GM21526 (cell line): Measurements from ENCODE around the gene ZC2HC1C.
"Not testable (repeated sequence)": the region's sequence is repeated elsewhere in the genome, so short reads cannot be mapped to it uniquely, and the experiment has no call there.

ENCODE experiments used
- ATAC-seq: cut with Tn5 transposase; IDR thresholded peaks from one replicate; pipeline ENCODE4 v1.9.1; 2021; ENCODE audit warnings: moderate library complexity; ENCODE audit not compliant: unreplicated experiment, low FRiP score

ZC2HC1C gene

DNA sequence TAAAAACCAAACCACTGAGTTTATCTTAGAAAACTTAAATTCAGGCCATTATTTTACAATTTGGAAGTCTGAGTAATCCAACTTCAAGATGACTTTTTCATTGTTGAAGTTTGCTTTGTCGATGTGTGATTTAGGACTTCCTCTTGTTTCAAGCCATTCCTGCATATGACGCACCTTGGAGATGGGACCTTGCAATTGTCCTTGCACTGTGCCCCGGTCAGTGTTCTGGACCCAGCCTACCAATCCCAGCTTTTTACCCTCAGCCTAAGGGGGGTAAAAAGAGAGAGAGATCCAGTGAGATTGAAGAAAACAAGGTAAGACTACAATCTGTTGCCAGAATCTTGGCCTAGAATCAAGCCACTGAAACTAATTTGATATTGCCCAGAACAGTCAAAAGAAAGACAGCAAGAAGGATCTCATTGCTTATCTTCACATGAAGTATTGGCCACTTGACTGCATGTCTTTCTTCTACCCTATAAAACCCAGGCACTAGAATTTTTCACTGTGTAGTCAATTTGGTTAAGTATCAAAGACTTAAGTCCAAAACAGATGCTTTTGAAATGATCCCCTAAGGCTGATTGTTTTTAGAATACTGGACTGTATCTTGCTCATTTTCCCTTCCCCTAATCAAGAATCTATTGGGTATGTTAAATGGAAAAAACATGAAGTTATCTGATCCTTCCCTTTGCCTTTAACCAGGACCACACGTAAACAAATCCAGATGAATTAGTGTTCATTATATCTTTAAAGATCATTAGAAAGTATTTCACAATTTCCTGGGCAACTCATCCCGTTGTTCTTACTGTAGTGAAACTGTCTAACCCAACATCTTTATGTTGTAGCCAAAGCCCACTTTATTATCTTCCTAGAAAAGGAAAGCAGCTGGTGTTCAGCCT, 15.8 kb upstream of the ZC2HC1C start:
- no peak for ATAC-seq

DNA sequence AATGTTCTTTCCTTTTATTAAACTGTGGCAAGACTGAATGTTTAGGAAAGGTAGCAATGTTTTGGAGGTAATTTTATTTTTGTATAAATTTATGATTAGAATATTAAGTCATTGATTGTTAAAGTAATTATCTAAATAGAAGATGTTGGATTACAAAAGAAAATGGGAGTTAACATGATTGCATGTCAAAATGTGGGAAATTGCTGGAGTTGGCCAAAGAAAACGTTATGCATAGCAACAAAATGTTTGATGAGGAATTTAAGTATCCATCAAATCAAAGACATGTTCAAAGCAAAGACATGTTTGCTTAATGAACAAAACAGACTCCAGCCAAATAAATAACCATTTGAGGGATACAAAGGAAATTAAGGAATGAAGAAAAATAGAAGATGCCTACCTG, 15.0 kb upstream of the ZC2HC1C start:
- ATAC-seq: no peak

DNA sequence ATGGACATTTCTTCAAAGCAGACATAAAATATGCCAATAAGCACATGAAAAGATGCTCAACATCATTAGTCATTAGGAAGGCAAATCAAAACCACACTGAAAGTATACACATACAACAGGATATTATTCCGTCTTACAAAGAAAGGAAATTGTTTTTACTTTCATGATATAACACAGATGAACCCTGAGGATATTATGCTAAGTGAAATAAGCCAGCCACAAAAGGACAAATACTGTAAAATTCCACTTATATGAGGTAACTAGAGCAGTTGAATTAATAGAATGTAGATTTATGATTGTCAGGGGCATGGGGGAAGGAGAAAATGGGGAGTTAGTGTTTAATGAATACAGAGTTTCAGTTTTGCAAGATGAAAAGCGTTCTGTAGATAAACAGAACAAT, 9.8 kb upstream of the ZC2HC1C start:
- ATAC-seq: no peak

DNA sequence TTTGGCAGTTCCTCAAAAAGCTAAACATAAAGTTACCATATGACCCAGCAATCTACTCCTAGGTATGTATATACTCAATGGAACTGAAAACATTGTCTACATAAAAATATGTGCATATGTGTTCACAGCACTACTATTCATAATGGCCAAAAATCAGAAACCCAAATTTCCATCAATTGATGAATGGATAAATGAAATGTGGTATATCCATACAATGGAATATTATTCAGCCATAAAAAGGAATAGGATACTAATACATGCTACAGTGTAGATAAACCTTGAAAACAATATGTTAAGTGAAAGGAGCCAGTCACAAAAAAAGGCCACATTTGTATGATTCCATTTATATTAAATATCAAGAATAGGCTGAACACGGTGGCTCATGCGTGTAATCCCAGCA, 9.0 kb upstream of the ZC2HC1C start:
- no peak for ATAC-seq

DNA sequence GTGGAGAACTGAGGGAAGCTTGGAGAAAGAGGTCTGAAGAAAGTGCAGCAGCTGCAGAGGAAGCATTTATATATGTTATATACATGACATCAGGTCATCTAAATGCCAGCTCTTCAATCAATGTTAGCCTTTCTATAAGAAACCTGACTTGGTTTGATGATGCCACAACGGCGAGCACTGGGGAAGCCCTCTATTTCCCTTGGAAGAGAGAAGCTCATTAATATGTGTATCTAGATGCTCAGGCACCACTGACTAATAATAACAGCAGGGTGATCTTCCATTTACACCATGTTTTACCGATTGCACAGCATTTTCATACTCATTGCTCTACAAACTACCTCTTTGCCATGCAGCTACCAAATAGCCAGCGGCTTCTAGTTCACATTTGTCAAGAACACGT, 6.4 kb upstream of the ZC2HC1C start:
- ATAC-seq: no peak

DNA sequence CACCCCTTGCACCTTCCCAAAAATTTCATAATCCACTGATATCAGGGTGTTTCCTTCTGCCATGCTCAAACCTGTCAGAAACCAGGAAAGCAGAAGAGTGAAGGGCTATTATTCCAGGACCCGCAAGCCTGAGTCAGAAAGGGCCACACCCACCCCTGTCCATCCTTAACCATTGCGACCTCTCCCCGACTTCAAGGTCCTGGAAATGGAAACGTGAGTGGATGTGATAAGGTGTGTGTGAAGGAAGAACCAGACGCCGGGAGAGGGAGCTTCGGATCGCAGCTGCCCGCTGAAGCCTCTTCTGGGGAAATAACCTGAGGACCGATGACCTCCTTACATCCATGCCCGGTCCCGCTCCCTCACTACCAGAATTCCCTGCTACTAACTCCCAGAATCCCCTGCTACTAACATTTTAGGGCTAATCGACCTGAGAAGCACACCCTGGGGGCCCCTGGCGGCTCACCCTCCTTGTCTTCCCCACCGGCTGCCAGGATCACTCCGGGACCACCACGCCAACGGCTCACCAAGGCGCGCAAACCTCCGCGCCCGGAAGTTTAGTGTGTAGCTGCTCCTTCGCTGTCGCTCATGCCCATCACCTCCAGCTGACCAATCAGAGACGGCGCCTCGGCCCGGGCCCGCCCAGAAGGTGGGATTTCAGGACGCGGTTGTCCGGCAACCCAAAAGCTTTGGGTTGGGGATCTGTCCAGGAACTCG, 5.8 kb upstream of the ZC2HC1C start, which contains the start of gene ACYP1:
ACYP1 (minus strand) TSS at position 534 of the 714 bp plus-strand sequence; CDS start at position 63, 471 bp downstream.
- ATAC-seq: peak; percentile 89

DNA sequence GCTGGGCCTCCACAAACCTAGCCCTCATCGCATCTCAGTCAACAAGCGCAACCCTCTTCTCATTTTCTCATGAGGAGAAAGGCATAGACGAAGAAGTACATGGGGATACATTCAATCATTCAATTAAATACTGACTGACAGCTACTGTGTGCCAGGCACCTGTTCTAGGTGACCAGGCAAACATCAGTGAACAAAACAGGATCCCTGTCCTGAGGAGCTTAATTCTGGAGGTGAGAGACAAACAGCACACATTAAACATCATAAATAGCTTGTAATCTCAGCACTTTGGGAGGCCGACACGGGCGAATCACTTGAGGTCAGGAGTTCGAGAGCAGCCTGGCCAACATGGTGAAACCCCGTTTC, 5.3 kb upstream of the ZC2HC1C start:
- ATAC-seq: no peak

DNA sequence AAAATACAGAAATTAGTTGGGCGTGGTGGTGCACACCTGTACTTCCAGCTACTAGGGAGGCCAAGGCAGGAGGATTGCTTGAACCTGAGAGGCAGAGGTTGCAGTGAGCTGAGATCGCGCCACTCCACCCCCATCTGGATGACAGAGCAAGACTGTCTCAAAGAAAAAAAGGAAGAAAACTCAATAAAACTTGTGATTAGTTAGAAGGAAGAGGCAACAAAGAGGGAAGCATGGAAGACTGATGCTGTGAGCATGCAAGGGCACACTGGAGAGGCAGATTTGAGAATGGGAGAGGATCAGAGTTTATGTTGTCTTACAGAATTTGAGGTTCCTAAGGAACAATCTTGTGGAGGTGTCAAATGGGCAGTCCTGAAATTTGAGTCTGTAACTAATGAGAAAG, 2.8 kb upstream of the ZC2HC1C start:
- ATAC-seq: no peak

DNA sequence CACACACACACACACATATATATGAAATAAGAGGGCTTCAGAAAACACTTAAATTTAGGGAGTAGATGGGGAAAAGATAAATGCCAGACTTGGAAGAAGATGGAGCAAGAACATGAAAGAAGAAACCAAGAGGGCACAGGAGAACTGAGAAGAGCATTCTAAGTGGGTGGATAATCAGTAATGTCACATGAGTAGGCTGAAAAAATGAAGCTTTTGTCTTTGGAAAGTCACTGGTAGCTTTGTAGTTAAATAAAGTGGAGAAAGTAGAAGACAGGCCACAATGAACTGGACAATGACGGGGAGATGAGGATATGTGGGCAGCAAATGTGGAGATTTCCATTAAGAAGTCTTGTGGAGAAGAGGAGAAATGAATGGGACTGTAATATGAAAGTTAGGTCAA, 2.2 kb upstream of the ZC2HC1C start:
- no peak for ATAC-seq

DNA sequence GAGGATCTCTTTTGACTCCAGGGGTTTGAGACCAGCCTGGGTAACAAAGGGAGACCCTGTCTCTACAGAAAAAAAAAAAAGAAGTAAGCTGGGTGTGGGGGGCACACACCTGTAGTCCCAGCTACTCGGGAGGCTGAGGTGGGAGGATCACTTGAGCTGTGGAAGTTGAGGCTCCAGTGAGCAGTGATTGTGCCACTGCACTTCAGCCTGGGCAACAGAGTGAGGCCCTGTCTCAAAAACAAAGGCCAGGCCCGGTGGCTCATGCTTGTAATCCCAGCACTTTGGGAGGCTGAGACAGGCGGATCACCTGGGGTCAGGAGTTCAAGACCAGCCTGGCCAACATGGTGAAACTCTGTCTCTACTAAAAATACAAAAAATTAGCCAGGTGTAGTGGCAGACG, 1.7 kb upstream of the ZC2HC1C start:
- ATAC-seq: not testable (repeated sequence)

DNA sequence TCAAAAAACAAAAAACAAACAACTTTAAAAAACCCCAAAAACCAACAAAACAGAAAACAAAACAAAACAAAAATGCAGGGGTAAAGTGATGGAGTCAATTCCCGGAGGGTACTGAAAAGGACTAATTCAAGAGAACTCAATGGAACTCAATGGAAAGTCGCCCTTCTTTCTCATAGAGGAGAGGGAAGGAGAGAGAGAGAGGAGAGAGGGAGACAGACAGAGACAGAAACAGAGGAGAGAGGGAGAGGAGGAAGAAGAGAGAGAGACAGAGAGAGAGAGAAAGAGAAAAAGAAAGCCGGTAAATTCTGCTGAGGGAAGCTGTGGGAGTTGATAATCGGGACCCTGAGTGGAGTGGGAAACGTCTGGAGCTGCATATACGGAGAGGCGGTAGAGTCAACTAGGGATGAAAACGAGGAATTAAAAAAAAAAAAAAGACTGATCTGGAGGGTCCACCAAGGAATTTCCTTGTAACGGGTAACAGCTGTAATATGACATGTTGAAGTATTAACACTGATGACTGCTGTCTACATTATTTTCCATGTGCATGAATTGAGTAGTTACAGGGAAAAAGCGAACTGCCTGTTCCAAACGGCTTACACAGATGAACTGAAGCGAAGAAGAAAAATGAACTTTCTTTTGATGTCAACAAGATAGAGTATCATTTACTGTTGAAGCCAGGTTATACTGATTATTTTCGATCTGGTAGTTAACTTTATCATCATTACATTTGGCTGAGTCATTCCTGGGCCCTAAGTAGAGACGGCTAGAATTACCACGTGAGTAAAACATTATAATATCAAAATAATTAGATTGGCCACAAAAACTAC, 934 bp upstream of the ZC2HC1C start:
- ATAC-seq: no peak

DNA sequence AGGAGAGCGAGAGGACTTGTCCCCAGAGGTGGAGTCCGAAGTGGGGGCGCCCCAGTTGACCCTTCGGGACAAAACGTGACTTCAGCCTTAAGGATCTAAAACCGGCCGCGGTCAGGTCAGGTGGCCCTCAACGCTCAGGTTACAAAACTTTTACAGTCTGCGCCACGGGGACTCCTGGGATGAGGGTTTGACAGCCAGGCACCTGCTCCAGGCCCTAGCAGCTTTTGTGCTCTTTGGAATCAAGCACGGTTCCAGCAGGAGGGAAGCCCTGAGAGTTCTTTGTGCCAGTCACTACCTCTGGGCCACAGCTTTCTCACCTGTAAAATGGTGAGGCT, 337 bp downstream of the ZC2HC1C start:
- ATAC-seq: no peak

DNA sequence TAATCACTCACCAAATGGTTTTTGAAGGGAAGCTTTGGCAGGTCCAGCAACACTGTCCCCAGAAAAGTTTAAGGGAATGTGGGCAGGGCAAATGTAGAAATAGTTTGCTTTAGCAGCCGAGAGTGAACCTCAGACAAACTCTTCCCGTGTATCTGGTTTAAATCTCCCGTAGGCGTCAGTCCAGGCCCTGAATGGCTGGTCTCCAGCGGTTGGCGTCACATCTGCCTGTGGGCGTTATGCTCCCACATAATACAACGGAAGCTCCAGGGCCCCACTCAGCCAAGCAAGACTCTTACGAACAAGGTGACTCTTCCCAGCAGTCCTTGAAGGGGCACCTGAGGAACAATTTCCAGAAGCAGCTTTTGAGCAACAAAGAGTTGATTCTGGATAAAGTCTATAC, 942 bp downstream of the ZC2HC1C start:
- ATAC-seq: no peak

DNA sequence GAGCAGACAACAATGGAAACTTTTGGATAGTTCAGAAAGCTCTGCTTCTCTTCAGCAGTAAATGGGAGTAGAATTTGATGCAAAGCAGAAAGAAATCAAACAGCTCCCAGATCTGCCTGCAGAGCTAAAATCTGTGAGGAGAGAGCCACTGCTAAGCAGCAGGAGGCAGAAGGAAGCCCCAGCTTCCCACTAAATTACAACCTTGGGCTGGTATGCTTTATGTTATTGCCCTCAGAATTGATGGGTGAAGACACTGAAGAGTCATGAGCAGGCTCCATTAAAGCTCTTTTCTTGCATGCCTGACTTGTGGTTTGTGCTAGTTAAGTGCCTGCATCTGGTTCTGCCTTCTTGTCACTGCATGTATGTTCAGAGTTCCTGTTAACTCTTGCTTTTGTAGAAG, 8.4 kb downstream of the ZC2HC1C start:
- no peak for ATAC-seq

DNA sequence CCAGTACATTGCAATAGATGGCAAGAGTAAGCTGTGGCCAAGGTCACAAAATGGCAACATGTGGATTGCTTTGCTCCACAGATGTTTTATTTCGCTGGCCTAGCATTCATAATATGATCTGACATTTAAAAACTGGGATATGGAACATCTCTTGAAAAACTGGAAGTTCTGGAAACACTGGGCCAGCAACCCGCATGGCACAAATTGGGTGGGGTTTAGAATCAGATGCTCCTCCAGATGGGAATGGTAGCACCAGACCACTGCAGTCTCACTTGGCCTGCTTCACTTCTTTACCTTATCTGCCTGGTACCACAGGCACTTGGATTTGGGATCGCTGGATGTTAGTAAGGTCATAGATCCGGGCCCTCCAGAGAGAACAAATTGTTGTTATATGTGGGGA, 10.1 kb downstream of the ZC2HC1C start:
- ATAC-seq: no peak

DNA sequence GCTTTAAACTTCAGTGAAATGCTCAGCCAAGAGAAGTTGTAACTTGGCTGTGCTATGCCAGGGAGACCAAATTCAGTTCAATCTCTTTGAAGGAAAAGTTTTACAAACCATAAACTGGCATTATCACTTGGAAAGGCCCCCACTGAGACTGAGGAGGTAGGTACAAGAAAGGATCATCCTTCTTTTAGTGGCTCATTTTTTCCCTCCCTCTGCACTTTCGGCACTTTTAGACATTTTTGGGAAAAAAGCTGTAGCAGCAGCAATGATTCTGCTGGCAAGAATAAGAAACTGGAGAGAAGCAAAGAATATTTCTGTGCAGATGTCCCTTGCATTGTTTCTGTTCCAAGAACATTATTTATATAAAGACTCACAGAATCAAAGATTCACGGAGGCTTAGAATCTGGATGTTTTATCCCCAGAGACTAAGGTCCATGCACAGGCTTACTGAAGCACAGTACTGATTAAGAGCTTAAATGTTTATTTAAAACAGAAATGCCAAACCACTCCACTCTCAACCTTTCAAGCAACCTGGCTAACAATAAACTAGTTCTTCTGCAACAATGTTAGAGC, 12.3 kb downstream of the ZC2HC1C start:
- no peak for ATAC-seq

DNA sequence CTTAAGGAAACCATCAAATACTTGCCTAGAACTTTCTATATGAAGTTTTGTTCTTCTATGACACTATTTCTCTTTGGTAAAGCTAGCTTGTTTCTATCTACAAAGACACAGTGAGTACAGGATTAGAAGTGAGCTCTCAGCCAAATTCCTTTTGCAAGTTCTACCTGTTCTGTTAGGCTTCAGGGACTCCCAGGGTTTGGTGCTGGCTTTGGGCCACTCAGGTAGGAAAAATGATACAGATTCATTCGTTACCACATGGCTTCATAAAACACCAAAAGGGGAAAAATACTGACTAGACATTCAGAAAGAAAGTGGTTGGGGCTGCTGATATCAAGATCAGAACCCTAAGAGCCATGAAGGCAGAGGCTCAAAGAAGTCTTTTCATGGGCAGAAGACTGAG, 13.8 kb downstream of the ZC2HC1C start:
- no peak for ATAC-seq

DNA sequence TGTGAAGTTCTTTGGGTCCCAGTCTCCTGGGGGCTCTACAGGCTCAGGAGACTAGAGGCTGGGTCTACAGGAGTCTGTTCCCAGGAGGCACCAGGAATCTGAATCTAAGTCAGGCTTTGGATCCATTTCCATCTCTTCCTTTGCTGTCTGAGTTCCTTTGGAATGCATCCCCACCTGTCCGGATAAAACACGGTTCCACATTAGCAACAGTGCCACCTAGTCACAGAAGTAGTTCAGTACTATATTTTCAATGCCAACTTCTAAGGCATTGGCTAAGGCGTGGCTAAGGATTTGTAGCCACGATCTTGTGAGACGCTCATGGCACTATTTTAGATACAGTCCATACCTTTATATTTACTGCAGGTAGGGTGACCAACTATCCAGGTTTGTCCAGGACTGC, 15.1 kb downstream of the ZC2HC1C start:
- ATAC-seq: no peak

DNA sequence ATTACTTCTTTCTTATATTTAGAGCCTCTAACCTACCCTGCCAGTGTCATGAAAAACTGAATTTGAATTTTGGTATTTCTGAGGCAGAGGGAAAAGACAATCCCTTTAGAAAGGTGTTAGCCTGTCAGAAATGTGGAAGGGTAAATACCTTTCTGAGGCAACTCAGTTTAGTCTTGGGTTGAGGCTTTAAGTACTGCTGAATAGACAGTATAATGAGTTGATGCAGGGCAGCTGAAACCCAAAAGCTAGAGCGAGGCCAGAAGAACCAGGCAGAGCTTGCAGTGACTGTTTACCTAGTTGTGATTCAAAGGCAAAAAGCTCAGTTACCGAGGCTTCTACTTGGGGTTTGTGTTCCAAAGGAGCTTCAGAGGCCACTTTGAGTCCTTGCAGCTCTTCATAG, 18.7 kb downstream of the ZC2HC1C start:
- no peak for ATAC-seq

DNA sequence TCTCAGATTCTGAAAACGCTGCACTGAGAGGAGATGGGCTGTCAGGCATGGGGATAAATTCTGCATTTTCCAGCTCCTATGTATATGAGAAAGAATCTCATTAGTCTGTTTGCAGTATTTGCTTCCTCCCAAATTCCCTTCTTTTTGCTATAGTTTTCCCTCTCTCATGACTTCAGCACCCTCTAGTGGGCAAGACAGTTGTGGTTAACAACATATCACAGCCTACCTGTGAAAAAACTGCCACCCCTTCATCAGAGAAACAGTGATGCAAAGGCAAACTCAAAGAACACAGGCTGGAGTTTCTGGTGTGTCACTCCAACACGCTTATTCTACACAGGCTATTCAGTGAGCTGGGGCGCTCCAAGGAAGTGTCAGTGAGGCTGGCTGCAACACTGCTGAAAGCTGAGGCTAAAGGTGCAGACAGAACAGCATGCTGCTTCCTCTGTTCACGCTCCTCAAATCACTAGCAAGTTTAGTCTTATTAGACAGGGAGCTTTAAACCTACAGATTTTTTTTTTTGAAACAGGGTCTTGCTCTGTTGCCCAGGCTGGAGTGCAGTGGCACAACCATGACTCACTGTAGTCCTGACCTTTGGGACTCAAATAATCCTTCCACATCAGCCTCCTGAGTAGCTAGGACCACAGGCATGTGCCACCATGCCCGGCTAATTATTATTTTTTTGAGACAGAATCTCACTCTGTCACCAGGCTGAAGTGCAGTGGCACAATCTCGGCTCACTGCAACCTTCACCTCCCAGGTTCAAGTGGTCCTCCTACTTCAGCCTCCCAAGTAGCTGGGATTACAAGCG, 19.3 kb downstream of the ZC2HC1C start:
- ATAC-seq: no peak
